Osteocyte (in vitro differentiated cells): ENCODE results near the gene CHD5. TPM values are rescaled to one million over a fixed set of nuclear protein-coding genes. Genes with fewer than 3 reads are reported as not detected.

Experiments used
- DNase-seq: peaks from one replicate; pipeline ENCODE4 v3.0.0; 2021; ENCODE audit warnings: mixed read lengths; ENCODE audit not compliant: unreplicated experiment; ENCODE audit errors: extremely low spot score
- H3K27ac Mint-ChIP-seq: one replicate; pipeline ENCODE4 v1.8.0; 2021; ENCODE audit warnings: mild to moderate bottlenecking, mixed read lengths; ENCODE audit not compliant: unreplicated experiment
- H3K27me3 Mint-ChIP-seq: one replicate; pipeline ENCODE4 v1.8.0; 2021; ENCODE audit warnings: mixed read lengths; ENCODE audit not compliant: unreplicated experiment
- H3K36me3 Mint-ChIP-seq: one replicate; pipeline ENCODE4 v1.8.0; 2021; ENCODE audit warnings: mixed read lengths; ENCODE audit not compliant: unreplicated experiment
- H3K4me1 Mint-ChIP-seq: one replicate; pipeline ENCODE4 v1.8.0; 2021; ENCODE audit warnings: mixed read lengths; ENCODE audit not compliant: unreplicated experiment
- H3K4me3 Mint-ChIP-seq: one replicate; pipeline ENCODE4 v1.8.0; 2021; ENCODE audit warnings: mild to moderate bottlenecking, moderate library complexity, mixed read lengths; ENCODE audit not compliant: unreplicated experiment
- H3K9me3 Mint-ChIP-seq: one replicate; pipeline ENCODE4 v1.8.0; 2021; ENCODE audit warnings: mixed read lengths; ENCODE audit not compliant: unreplicated experiment
- CTCF ChIP-seq: fragments of 200-600 bp; sonication (generic); IDR thresholded peaks from 2 replicates; pipeline ENCODE4 v1.5.0; 2021; ENCODE audit warnings: antibody characterized with exemption, mild to moderate bottlenecking, moderate library complexity
- total RNA-seq: library from RNA; stranded (reverse); gene quantifications from 2 replicates; pipeline ENCODE4 v1.2.1, GENCODE V29; 2021

The CHD5 gene
- total RNA-seq, 1 donor from 2014 or later = 0.43 TPM

GRCh38 chr1:6086762-6087376, 93.3 kb downstream of the CHD5 start:
- Mint-ChIP-seq H3K36me3 (no peaks in the 10 kb centered on the region), H3K4me3 (no peak overlapping the region), H3K4me1 (no peaks in the 10 kb centered on the region), H3K27ac (no peak overlapping the region), H3K27me3 (peaks cover 2% of the 10 kb centered on the region), H3K9me3 (no peaks in the 10 kb centered on the region)
- no peak for TF ChIP-seq CTCF
- DNase-seq = no peak

- Mint-ChIP-seq H3K9me3 (no peaks in the 10 kb centered on the region), H3K4me1 (no peaks in the 10 kb centered on the region), H3K27ac (no peak overlapping the region), H3K27me3 (no peaks in the 10 kb centered on the region), H3K4me3 (no peak overlapping the region), H3K36me3 (no peaks in the 10 kb centered on the region)
- DNase-seq = no peak
- TF ChIP-seq CTCF = no peak
Observed at GRCh38 chr1:6086358-6086757, 93.8 kb downstream of the CHD5 start.

- Mint-ChIP-seq H3K4me1 (no peaks in the 10 kb centered on the region), H3K4me3 (no peak overlapping the region), H3K9me3 (no peaks in the 10 kb centered on the region), H3K36me3 (no peaks in the 10 kb centered on the region), H3K27ac (no peak overlapping the region), H3K27me3 (no peaks in the 10 kb centered on the region)
- no peak for DNase-seq
- TF ChIP-seq CTCF = no peak
Observed at GRCh38 chr1:6085666-6086065, 94.5 kb downstream of the CHD5 start.

GRCh38 chr1:6084781-6085495, 95.2 kb downstream of the CHD5 start:
- no peaks in the 10 kb centered on the region for H3K36me3 Mint-ChIP-seq

More at GRCh38 chr1:6084781-6085495, 95.2 kb downstream of the CHD5 start:
- no peak overlapping the region for H3K27ac Mint-ChIP-seq
- no peak for TF ChIP-seq CTCF
- no peaks in the 10 kb centered on the region for H3K27me3 Mint-ChIP-seq
- no peak overlapping the region for H3K4me3 Mint-ChIP-seq
- no peaks in the 10 kb centered on the region for H3K9me3 Mint-ChIP-seq
- DNase-seq = no peak
- no peaks in the 10 kb centered on the region for H3K4me1 Mint-ChIP-seq
